Upper lobe of left lung (tissue), 4 donors: ENCODE data around the gene MEF2C.

ENCODE experiments used
- CTCF ChIP-seq, 6 experiments: fragments of 450-650 bp in 4 of 6; fragments of 200-600 bp in 2 of 6; sonication (generic) in 2 of 6; IDR thresholded peaks; one replicate each; pipeline ENCODE4 v1.5.1; 2016 to 2019; ENCODE audit warnings: antibody characterized with exemption in 6 of 6
- EP300 ChIP-seq, 4 donors: sonication (generic); formaldehyde crosslinking; IDR thresholded peaks; one replicate each; pipeline ENCODE4 v1.5.1; 2017; ENCODE audit warnings: antibody characterized with exemption in 4 of 4, control low read depth in 2 of 4
- POLR2A ChIP-seq, 4 donors: fragments of 450-650 bp; IDR thresholded peaks; one replicate each; pipeline ENCODE4 v1.5.1; 2016 to 2017; ENCODE audit warnings: antibody characterized with exemption in 4 of 4, mild to moderate bottlenecking in 2 of 4

GRCh38 chr5:88685591-88686541, 197.1 kb downstream of the MEF2C start:
- TF ChIP-seq POLR2A (IDR thresholded peaks at IDR 0.05) (no peak), EP300 (IDR thresholded peaks at IDR 0.05) (no peak), CTCF (IDR thresholded peaks at IDR 0.05) (no peak)
